K562 (cell line): Measurements from ENCODE around the gene TXN. TPM values are rescaled to one million over a fixed set of nuclear protein-coding genes. Genes with fewer than 3 reads are reported as not detected.

Experiments
- ATAC-seq: fragments of 200-7000 bp; cut with Tn5 transposase; 3 replicates; pipeline ENCODE4 v1.9.1; 2020; ENCODE audit warnings: moderate library complexity
- BruUV-seq: library from RNA; stranded (reverse); fragments of 400-500 nt; replicated peaks from 2 replicates; lab custom pipeline; 2021; lab: Mats Ljungman, UMichigan
- CTCF ChIA-PET: fragments of 300-600 bp; formaldehyde crosslinking; extraction: SDS; loops from one replicate; lab custom pipeline; 2021; ENCODE audit warnings: low intra/inter-chr PET ratio; lab: Yijun Ruan, JAX
- POLR2A ChIA-PET: fragments of 300-600, 350-650 bp; sonication (Branson Sonifier 250); formaldehyde crosslinking; extraction: SDS; loops from one replicate; lab custom pipeline; 2021; ENCODE audit warnings: antibody characterized with exemption, inconsistent platforms; lab: Yijun Ruan, JAX
- DNase-seq, 4 experiments: peaks; one replicate each; pipeline versions ENCODE4 v3.0.0 to v3.0.0-alpha.2; 2011 to 2018; ENCODE audit warnings: low spot score in 3 of 4, mixed read lengths in 3 of 4; ENCODE audit errors: extremely low read depth in 1 of 4
- FAIRE-seq: peaks from 2 replicates; lab custom pipeline; 2011; peaks lifted over from hg19 to GRCh38; lab: Jason Lieb, UNC
- H2AFZ ChIP-seq: 2 replicates; pipeline ENCODE4 v1.6.0; 2011; ENCODE audit warnings: low read depth, low read length, control low read depth, inconsistent platforms
- H3K27ac ChIP-seq: fragments of 200-600 bp; 3 replicates; pipeline ENCODE4 v1.8.0; 2011; ENCODE audit warnings: low read depth, mild to moderate bottlenecking, control low read depth, inconsistent platforms, low read length, moderate library complexity, mixed read lengths; ENCODE audit errors: extremely low read depth
- H3K27me3 ChIP-seq, 2 experiments: fragments of 300-600 bp in 1 of 2; 2 replicates in 1 of 2; 3 replicates in 1 of 2; pipeline versions ENCODE4 v1.6.0 to v1.8.0; 2011; ENCODE audit warnings: inconsistent platforms in 2 of 2, low read length in 2 of 2, mild to moderate bottlenecking in 1 of 2, mixed read lengths in 1 of 2, moderate library complexity in 1 of 2; ENCODE audit not compliant: control insufficient read depth in 2 of 2, insufficient read depth in 2 of 2
- H3K36me3 ChIP-seq: fragments of 300-600 bp; 3 replicates; pipeline ENCODE4 v1.8.0; 2011; ENCODE audit warnings: mild to moderate bottlenecking, low read length, inconsistent platforms; ENCODE audit not compliant: control insufficient read depth, insufficient read depth
- H3K4me1 ChIP-seq, 2 experiments: fragments of 200-600 bp in 1 of 2; replicated peaks in 1 of 2; 2 replicates in 1 of 2; 3 replicates in 1 of 2; pipeline versions ENCODE4 v1.5.1 to v1.8.0; 2011; ENCODE audit warnings: inconsistent platforms in 2 of 2, low read length in 2 of 2, mild to moderate bottlenecking in 1 of 2, mixed read lengths in 1 of 2, moderate library complexity in 1 of 2; ENCODE audit not compliant: control insufficient read depth in 2 of 2, insufficient read depth in 2 of 2
- H3K4me2 ChIP-seq: 2 replicates; pipeline ENCODE4 v1.6.1; 2011; ENCODE audit warnings: low read length, control low read depth, inconsistent platforms, mixed read lengths; ENCODE audit not compliant: insufficient read depth
- H3K4me3 ChIP-seq: fragments of 200-600 bp; sonication (generic), shearing (Covaris generic); 2 replicates; pipeline ENCODE4 v1.5.1; 2016; ENCODE audit warnings: control low read depth, inconsistent platforms
- H3K79me2 ChIP-seq: fragments of 200-600 bp; 3 replicates; pipeline ENCODE4 v1.8.0; 2011; ENCODE audit warnings: low read length, inconsistent platforms; ENCODE audit not compliant: control insufficient read depth, insufficient read depth
- H3K9ac ChIP-seq, 2 experiments: 2 replicates each; pipeline versions ENCODE4 v1.6.0 to v1.6.1; 2011; ENCODE audit warnings: low read depth in 2 of 2, low read length in 2 of 2, control low read depth in 1 of 2, inconsistent platforms in 1 of 2, mild to moderate bottlenecking in 1 of 2, mixed read lengths in 1 of 2; ENCODE audit not compliant: insufficient read depth in 1 of 2
- H3K9me1 ChIP-seq: one replicate; pipeline ENCODE4 v1.6.0; 2011; ENCODE audit warnings: inconsistent platforms, mild to moderate bottlenecking, low read length, moderate library complexity; ENCODE audit not compliant: control insufficient read depth, insufficient read depth
- H3K9me3 ChIP-seq: replicated peaks from 2 replicates; pipeline ENCODE4 v1.5.1; 2011; ENCODE audit warnings: low read depth, low read length, inconsistent platforms; ENCODE audit not compliant: control insufficient read depth, insufficient read depth
- H4K20me1 ChIP-seq: replicated peaks from 2 replicates; pipeline ENCODE4 v1.6.1; 2011; ENCODE audit warnings: low read length, inconsistent platforms, mixed read lengths; ENCODE audit not compliant: control insufficient read depth, insufficient read depth
- CREM ChIP-seq: IDR thresholded peaks from 2 replicates; pipeline ENCODE4 v1.6.1; 2014; ENCODE audit warnings: antibody characterized with exemption, low read depth
- CXXC5 ChIP-seq: fragments of 250-450 bp; sonication (Bioruptor Pico); IDR thresholded peaks from 2 replicates; pipeline ENCODE4 v1.8.0; 2022; ENCODE audit warnings: inconsistent platforms, mild to moderate bottlenecking, moderate library complexity
- IRF2 ChIP-seq: sonication (generic); formaldehyde crosslinking; IDR thresholded peaks from 2 replicates; pipeline ENCODE4 v1.8.1; 2022; ENCODE audit warnings: mild to moderate bottlenecking, missing genetic modification reagents
- MBD2 ChIP-seq: sonication (generic); IDR thresholded peaks from 2 replicates; pipeline ENCODE4 v1.6.1; 2016; ENCODE audit warnings: low read depth, borderline replicate concordance
- NELFE ChIP-seq: IDR thresholded peaks from 2 replicates; pipeline ENCODE4 v1.6.1; 2011; ENCODE audit warnings: mild to moderate bottlenecking; ENCODE audit not compliant: insufficient read depth, insufficient read length
- SMAD3 ChIP-seq: fragments of 450-650 bp; formaldehyde crosslinking; conservative IDR thresholded peaks from 2 replicates; pipeline ENCODE4 v1.4.0; 2020; ENCODE audit warnings: mild to moderate bottlenecking
- SMARCB1 ChIP-seq: IDR thresholded peaks from 2 replicates; pipeline ENCODE4 v1.6.1; 2011; ENCODE audit warnings: improper control_type of control experiment, low read depth; ENCODE audit not compliant: insufficient read length
- TEAD1 ChIP-seq, 2 experiments: fragments of 450-650 bp in 1 of 2; sonication (generic) in 1 of 2; formaldehyde crosslinking; IDR thresholded peaks; 2 replicates each; pipeline versions ENCODE4 v1.4.0 to v1.8.0; 2020 to 2022; ENCODE audit warnings: mild to moderate bottlenecking in 2 of 2, missing genetic modification reagents in 1 of 2
- ZC3H4 ChIP-seq: sonication (generic); formaldehyde crosslinking; IDR thresholded peaks from 2 replicates; pipeline ENCODE4 v1.9.0; 2021; ENCODE audit warnings: missing genetic modification reagents, borderline replicate concordance
- WGBS: fragments of 100-300 bp; shearing (Covaris generic); methylation state at CpG from one replicate; pipeline ENCODE4 v1.1.6; 2016; ENCODE audit warnings: low coverage, mixed read lengths; ENCODE audit not compliant: insufficient coverage; ENCODE audit errors: missing lambda C conversion rate; 5-methylcytosine and 5-hydroxymethylcytosine counted together
- in situ Hi-C: fragments of 300-500 bp; cut with MboI; formaldehyde crosslinking; loops from 4 replicates; pipeline ENCODE4 v1.15.0; 2018; ENCODE audit warnings: inconsistent platforms, mixed read lengths
- intact Hi-C: fragments of 100-400 bp; cut with micrococcal nuclease; formaldehyde crosslinking; loops from 2 replicates; pipeline ENCODE4 v1.14.2; 2022
- polyA plus RNA-seq, 8 experiments: library from polyadenylated mRNA; depleted of rRNA in 4 of 8; stranded (reverse) in 5 of 8; unstranded in 3 of 8; fragments of >200 nt; fragmentation: Nextera tagmentation in 2 of 8; fragmentation: Illumina TruSeq in 1 of 8; extraction: Ambion mirVana in 2 of 8; extraction: Trizol in 1 of 8; gene quantifications; 2 replicates each; pipeline versions ENCODE4 v1.2.1 to v1.2.3, GENCODE V29; 2011 to 2014; ENCODE audit warnings: inconsistent platforms in 1 of 8, missing spikeins in 1 of 8
- total RNA-seq, 7 experiments: library from RNA; depleted of rRNA in 6 of 7; stranded (reverse); fragments of >200 nt in 6 of 7; fragmentation: Illumina TruSeq in 2 of 7; extraction: Trizol in 2 of 7; gene quantifications; 2 replicates each; pipeline versions ENCODE4 v1.2.1 to v1.2.3, GENCODE V29; 2011 to 2021; ENCODE audit warnings: low replicate concordance in 1 of 7
- TF ChIP-seq, protein P1 (sequence below): fragments of 250-450 bp; sonication (Bioruptor Pico); IDR thresholded peaks from 2 replicates; pipeline ENCODE4 v1.4.0; 2020; ENCODE audit warnings: borderline replicate concordance
- TF ChIP-seq, protein P2 (sequence below), 2 experiments: fragments of 450-650 bp; IDR thresholded peaks; 2 replicates each; pipeline ENCODE4 v1.6.1; 2016; ENCODE audit warnings: mild to moderate bottlenecking in 2 of 2, borderline replicate concordance in 1 of 2, low read depth in 1 of 2, moderate library complexity in 1 of 2

TXN gene
- total and polyA plus RNA-seq, 9 of the 15 experiments (the other 6 are each of a cell fraction or from before 2014, with no cell fraction given) = 272 to 1,596 (median 514) TPM

DNA sequence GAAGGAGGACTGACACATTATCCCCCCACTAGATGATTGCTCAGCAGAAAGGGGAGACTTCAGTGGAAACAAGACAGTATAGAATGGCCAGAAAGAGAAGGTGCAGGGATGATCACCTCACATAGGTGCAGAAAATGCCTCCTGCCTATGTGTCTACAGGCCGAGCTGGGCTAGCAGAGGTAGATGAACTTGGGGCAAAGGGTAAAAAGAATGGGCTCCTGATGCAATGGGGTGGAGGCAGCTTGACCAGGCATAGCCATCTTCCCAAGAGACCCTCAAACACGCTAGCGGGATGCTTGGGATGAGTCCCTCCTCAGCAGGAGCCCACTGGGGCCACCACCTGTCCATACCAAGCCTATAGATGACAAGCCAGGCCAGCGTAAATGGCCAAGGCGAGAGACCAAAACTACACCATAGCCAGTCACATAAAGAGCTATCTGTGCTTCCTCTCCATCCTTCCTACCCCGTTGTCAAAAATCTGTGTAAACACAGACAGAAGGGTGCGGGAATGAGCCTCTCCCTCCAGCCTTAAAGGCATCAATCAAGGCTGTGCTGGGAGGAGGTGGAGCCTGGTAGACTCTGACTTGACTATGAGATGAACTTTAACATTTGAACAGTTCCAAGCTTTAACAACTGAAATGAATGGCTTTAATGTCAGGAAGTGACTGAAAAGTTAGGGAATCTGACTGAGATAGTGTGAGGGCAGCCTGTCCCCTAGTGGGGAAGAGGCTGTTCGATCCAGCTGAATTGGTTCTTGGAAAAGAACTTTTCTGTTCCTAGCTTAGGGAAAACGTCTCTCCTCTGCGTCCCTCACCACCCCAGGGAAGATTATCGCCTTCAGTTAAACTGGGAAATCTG, 58.7 kb downstream of the TXN start:
- POLR2A ChIA-PET = interaction anchor here (0.6 kb wide), 1 partner anchor 10 kb away, joined by 3 read pairs; no protein-coding TSS in a partner anchor
- no TSS peak for BruUV-seq
- Histone ChIP-seq H3K36me3 (no peaks in the 10 kb centered on the region), H2AFZ (no peak overlapping the region), H4K20me1 (no peaks in the 10 kb centered on the region), H3K9me1 (no peaks in the 10 kb centered on the region), H3K27ac (no peak overlapping the region), H3K27me3 (peaks cover 0 to 16% of the 10 kb centered on the region in 2 experiments; a peak in 2 of 5 replicates), H3K79me2 (no peaks in the 10 kb centered on the region), H3K4me2 (no peak overlapping the region), H3K9me3 (no peaks in the 10 kb centered on the region), H3K4me1 (no peaks in the 10 kb centered on the region; a peak in 1 of 5 replicates), H3K9ac (no peak overlapping the region), H3K4me3 (no peak overlapping the region)
- in situ Hi-C loops (loop anchor here (25.0 kb wide), 1 partner anchor 1090 kb away; no protein-coding TSS in a partner anchor), intact Hi-C loops (no loop called here)
- CTCF ChIA-PET = no interaction called here
- ATAC-seq = no peak
- no peak for DNase-seq
- no peak for FAIRE-seq
- 0% methylated on average over 10 of the region's 11 CpGs for WGBS
- TF ChIP-seq SMAD3 (CRISPR knock-in tag) = no peak
- no peak for TF ChIP-seq IRF2 (CRISPR knock-in tag)
- no peak for TF ChIP-seq ZC3H4 (CRISPR knock-in tag)
- no peak for TF ChIP-seq CXXC5 (CRISPR knock-in tag)
- no peak for TF ChIP-seq MBD2
- TF ChIP-seq, protein P1, sequence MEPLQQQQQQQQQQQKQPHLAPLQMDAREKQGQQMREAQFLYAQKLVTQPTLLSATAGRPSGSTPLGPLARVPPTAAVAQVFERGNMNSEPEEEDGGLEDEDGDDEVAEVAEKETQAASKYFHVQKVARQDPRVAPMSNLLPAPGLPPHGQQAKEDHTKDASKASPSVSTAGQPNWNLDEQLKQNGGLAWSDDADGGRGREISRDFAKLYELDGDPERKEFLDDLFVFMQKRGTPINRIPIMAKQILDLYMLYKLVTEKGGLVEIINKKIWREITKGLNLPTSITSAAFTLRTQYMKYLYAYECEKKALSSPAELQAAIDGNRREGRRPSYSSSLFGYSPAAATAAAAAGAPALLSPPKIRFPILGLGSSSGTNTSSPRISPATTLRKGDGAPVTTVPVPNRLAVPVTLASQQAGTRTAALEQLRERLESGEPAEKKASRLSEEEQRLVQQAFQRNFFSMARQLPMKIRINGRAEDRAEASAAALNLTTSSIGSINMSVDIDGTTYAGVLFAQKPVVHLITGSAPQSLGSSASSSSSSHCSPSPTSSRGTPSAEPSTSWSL (CRISPR knock-in tag) = no peak
- TF ChIP-seq CREM = no peak
- TF ChIP-seq NELFE = no peak
- TF ChIP-seq, protein P2, sequence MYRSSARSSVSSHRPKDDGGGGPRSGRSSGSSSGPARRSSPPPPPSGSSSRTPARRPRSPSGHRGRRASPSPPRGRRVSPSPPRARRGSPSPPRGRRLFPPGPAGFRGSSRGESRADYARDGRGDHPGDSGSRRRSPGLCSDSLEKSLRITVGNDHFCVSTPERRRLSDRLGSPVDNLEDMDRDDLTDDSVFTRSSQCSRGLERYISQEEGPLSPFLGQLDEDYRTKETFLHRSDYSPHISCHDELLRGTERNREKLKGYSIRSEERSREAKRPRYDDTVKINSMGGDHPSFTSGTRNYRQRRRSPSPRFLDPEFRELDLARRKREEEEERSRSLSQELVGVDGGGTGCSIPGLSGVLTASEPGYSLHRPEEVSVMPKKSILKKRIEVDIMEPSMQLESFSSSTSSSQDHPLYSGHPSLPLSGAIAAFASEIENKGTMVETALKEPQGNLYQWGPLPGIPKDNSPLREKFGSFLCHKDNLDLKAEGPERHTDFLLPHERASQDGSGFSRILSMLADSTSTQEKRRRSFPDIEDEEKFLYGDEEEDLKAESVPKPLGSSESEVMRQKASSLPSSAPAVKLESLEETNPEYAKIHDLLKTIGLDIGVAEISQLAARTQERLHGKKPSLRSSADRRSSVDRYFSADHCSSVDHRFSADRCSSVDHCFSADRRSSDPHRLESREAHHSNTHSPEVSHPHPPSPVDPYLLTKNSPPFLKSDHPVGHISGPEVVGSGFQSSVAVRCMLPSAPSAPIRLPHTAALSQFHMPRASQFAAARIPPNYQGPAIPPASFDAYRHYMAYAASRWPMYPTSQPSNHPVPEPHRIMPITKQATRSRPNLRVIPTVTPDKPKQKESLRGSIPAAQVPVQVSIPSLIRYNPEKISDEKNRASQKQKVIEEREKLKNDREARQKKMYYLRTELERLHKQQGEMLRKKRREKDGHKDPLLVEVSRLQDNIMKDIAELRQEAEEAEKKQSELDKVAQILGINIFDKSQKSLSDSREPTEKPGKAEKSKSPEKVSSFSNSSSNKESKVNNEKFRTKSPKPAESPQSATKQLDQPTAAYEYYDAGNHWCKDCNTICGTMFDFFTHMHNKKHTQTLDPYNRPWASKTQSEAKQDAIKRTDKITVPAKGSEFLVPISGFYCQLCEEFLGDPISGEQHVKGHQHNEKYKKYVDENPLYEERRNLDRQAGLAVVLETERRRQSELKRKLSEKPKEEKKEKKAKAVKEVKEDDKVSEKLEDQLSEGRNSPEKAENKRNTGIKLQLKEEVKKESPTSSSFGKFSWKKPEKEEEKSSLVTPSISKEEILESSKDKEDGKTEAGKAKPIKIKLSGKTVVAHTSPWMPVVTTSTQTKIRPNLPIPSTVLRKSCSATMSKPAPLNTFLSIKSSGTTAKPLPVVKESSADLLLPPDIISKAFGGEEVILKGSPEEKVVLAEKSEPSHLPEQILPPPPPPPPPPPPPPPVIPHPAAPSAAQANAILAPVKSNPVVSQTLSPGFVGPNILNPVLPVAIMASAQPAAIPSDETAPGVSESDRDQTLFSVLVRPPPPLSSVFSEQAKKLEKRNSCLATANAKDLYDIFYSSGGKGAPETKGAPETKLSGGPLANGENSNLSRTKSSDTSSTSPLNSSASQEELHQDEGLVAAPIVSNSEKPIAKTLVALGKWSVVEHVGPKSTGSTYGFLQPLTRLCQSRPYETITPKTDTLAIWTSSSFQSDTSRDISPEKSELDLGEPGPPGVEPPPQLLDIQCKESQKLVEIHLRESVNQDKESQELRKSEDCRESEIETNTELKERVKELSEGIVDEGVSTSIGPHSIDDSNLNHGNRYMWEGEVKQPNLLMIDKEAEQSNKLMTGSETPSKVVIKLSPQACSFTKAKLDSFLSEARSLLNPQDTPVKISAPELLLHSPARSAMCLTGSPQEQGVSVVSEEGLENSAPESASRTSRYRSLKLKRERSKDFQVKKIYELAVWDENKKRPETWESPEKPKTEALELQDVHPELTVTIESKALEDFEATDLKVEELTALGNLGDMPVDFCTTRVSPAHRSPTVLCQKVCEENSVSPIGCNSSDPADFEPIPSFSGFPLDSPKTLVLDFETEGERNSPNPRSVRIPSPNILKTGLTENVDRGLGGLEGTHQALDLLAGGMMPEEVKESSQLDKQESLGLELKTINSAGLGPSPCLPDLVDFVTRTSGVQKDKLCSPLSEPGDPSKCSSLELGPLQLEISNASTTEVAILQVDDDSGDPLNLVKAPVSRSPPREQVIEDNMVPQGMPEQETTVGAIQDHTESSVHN (IDR thresholded peaks at IDR 0.05; ENCODE audit: borderline replicate concordance in 1 of 2, low read depth in 1 of 2) = no peak
- TF ChIP-seq TEAD1 (CRISPR knock-in tag; IDR thresholded peaks at IDR 0.05) = no peak
- TF ChIP-seq SMARCB1 = no peak
